ENCODE measurements around the gene HYOU1.

The HYOU1 gene

GRCh38 chr11:119026970-119027369 lies 30.0 kb downstream of the HYOU1 start:
- H3K4me1 ChIP-seq (ENCODE audit: low read depth, poor library complexity, severe bottlenecking) = peaks cover 62% of the 10 kb centered on the region
- H3K4me2 ChIP-seq = 0 out of 2 replicates have a peak overlapping the region, but pooled peaks have one; percentile 96
- H3K36me3 ChIP-seq (ENCODE audit: insufficient read depth) = no peaks in the 10 kb centered on the region; the same call in 1 of the 2 replicates
- no peak overlapping the region for H3K4me3 ChIP-seq (IDR thresholded peaks at IDR 0.05; ENCODE audit: insufficient read depth, low read depth, low read length)
- H4K20me1 ChIP-seq (ENCODE audit: insufficient read depth) = no peaks in the 10 kb centered on the region
- no peak overlapping the region for H3K9ac ChIP-seq
- no peak overlapping the region for H2AFZ ChIP-seq (ENCODE audit: low read depth)
- H3K27ac ChIP-seq = no peak overlapping the region
- H3K27me3 ChIP-seq (ENCODE audit: insufficient read depth, low read depth) = no peaks in the 10 kb centered on the region
- no peak for TF ChIP-seq CTCF (conservative IDR thresholded peaks at IDR 0.05; ENCODE audit: low read depth, low read length)
- H3K79me2 ChIP-seq (ENCODE audit: insufficient read depth, low read depth) = peaks cover 40% of the 10 kb centered on the region

GRCh38 chr11:119025978-119026766 lies 30.8 kb downstream of the HYOU1 start:
- no peak for TF ChIP-seq CTCF (conservative IDR thresholded peaks at IDR 0.05; ENCODE audit: low read depth, low read length)
- H3K4me1 ChIP-seq (ENCODE audit: low read depth, poor library complexity, severe bottlenecking) = peaks cover 70% of the 10 kb centered on the region
- no peaks in the 10 kb centered on the region for H3K27me3 ChIP-seq (ENCODE audit: insufficient read depth, low read depth)
- no peak overlapping the region for H2AFZ ChIP-seq (ENCODE audit: low read depth)
- no peaks in the 10 kb centered on the region for H4K20me1 ChIP-seq (ENCODE audit: insufficient read depth)
- H3K27ac ChIP-seq = no peak overlapping the region; the same call in 1 of the 2 replicates
- no peaks in the 10 kb centered on the region; the same call in 1 of the 2 replicates for H3K36me3 ChIP-seq (ENCODE audit: insufficient read depth)
- H3K9ac ChIP-seq = no peak overlapping the region
- no peak overlapping the region; the same call in 1 of the 2 replicates for H3K4me2 ChIP-seq
- H3K79me2 ChIP-seq (ENCODE audit: insufficient read depth, low read depth) = peaks cover 48% of the 10 kb centered on the region
- H3K4me3 ChIP-seq (IDR thresholded peaks at IDR 0.05; ENCODE audit: insufficient read depth, low read depth, low read length) = no peak overlapping the region

GRCh38 chr11:119025541-119025940 lies 31.5 kb downstream of the HYOU1 start:
- no peak overlapping the region for H3K9ac ChIP-seq
- H3K4me2 ChIP-seq = peak overlapping the region; percentile 96; the same call in 1 of the 2 replicates
- H3K4me1 ChIP-seq (ENCODE audit: low read depth, poor library complexity, severe bottlenecking) = peaks cover 77% of the 10 kb centered on the region
- H3K36me3 ChIP-seq (ENCODE audit: insufficient read depth) = no peaks in the 10 kb centered on the region; the same call in 1 of the 2 replicates
- no peak overlapping the region for H2AFZ ChIP-seq (ENCODE audit: low read depth)
- H3K27me3 ChIP-seq (ENCODE audit: insufficient read depth, low read depth) = no peaks in the 10 kb centered on the region
- peaks cover 54% of the 10 kb centered on the region for H3K79me2 ChIP-seq (ENCODE audit: insufficient read depth, low read depth)
- H4K20me1 ChIP-seq (ENCODE audit: insufficient read depth) = no peaks in the 10 kb centered on the region
- H3K27ac ChIP-seq = peak overlapping the region; percentile 87; the same call in 1 of the 2 replicates
- TF ChIP-seq CTCF (conservative IDR thresholded peaks at IDR 0.05; ENCODE audit: low read depth, low read length) = no peak
- H3K4me3 ChIP-seq (IDR thresholded peaks at IDR 0.05; ENCODE audit: insufficient read depth, low read depth, low read length) = no peak overlapping the region

DNA sequence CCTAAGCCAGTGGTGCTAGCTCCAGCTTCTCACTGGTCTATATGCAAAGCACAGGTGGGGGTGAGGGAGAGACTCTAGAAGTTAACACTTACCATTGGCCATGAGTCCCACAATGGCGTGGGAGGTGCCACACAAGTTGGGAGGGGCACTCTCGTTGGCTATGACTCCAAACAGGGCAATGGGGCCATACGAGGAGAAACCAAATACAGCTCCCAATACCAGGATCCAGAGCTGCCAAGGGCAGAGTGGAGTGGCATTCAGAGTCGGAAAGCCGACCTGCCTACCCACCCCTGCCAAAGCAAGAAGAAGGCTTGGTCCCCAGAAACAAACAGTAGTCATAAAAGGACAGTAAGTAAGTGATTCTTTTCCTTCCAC lies 31.9 kb downstream of the HYOU1 start:
- Histone ChIP-seq H3K4me1 (ENCODE audit: low read depth, poor library complexity, severe bottlenecking) (peaks cover 79% of the 10 kb centered on the region), H3K27me3 (ENCODE audit: insufficient read depth, low read depth) (no peaks in the 10 kb centered on the region), H3K9ac (no peak overlapping the region), H3K4me3 (IDR thresholded peaks at IDR 0.05; ENCODE audit: insufficient read depth, low read depth, low read length) (no peak overlapping the region), H3K27ac (peak overlapping the region; percentile 87; the same call in 1 of the 2 replicates), H2AFZ (ENCODE audit: low read depth) (no peak overlapping the region), H3K4me2 (peak overlapping the region; percentile 96; the same call in 1 of the 2 replicates), H3K79me2 (ENCODE audit: insufficient read depth, low read depth) (peaks cover 59% of the 10 kb centered on the region), H4K20me1 (ENCODE audit: insufficient read depth) (no peaks in the 10 kb centered on the region), H3K36me3 (ENCODE audit: insufficient read depth) (no peaks in the 10 kb centered on the region; the same call in 1 of the 2 replicates)
- TF ChIP-seq CTCF (conservative IDR thresholded peaks at IDR 0.05; ENCODE audit: low read depth, low read length) = no peak

All from KMS-11 (cell line).